ENCODE results near the gene KCNA2. TPM values are rescaled to one million over a fixed set of nuclear protein-coding genes. Genes with fewer than 3 reads are reported as not detected.

Gene KCNA2
- total RNA-seq, 1 experiment from 2014 or later = 1.1 TPM

- Histone ChIP-seq H3K27me3 (ENCODE audit: control insufficient read depth, insufficient read depth, low read length) (peaks cover 5% of the 10 kb centered on the region; the same call in 1 of the 2 replicates), H3K4me3 (ENCODE audit: low read depth in 2 of 2, low read length in 2 of 2) (peak overlapping the region; percentile 6 to 26; a peak in 2 of 4 replicates), H3K4me1 (ENCODE audit: control insufficient read depth, insufficient read depth, low read length) (no peaks in the 10 kb centered on the region), H3K9me3 (ENCODE audit: control insufficient read depth, insufficient read depth, low read depth, low read length) (no peaks in the 10 kb centered on the region), H3K27ac (ENCODE audit: low read length) (no peak overlapping the region), H3K36me3 (ENCODE audit: control insufficient read depth, insufficient read depth, low read length) (no peaks in the 10 kb centered on the region)
- POLR2A ChIA-PET = no interaction called here
- no TSS peak for BruUV-seq (replicated peaks)
- CTCF ChIA-PET = interaction anchor here (0.9 to 1.1 kb wide), 2 partner anchors 39 to 62 kb away, joined by 4 to 5 read pairs; no protein-coding TSS in a partner anchor
- ATAC-seq (peak; percentile 89), DNase-seq (ENCODE audit: low read depth, low spot score) (no peak)
- intact Hi-C loops (cut with micrococcal nuclease; ENCODE audit: unreplicated experiment) (loop anchor here (5.0 kb wide), 1 partner anchor 62 kb away; no protein-coding TSS in a partner anchor), in situ Hi-C loops (cut with HindIII; ENCODE audit: low pct_unique_long_range_greater_than_20kb, low sequenced_read_pairs) (no loop called here)
- no peak for TF ChIP-seq TCF7L2 (IDR thresholded peaks at IDR 0.05; ENCODE audit: low read depth, low read length)
- peak; percentile 79 for TF ChIP-seq CTCF (IDR thresholded peaks at IDR 0.05)
- no peak for TF ChIP-seq POLR2AphosphoS5 (IDR thresholded peaks at IDR 0.05; ENCODE audit: low read depth, low read length)
Measured at GRCh38 chr1:110554871-110555801, 51.0 kb downstream of the KCNA2 start.

- no peaks in the 10 kb centered on the region for H3K9me3 ChIP-seq (ENCODE audit: control insufficient read depth, insufficient read depth, low read depth, low read length)
- intact Hi-C loops (cut with micrococcal nuclease; ENCODE audit: unreplicated experiment) (no loop called here), in situ Hi-C loops (cut with HindIII; ENCODE audit: low pct_unique_long_range_greater_than_20kb, low sequenced_read_pairs) (no loop called here)
- H3K4me3 ChIP-seq (ENCODE audit: low read depth in 2 of 2, low read length in 2 of 2) = no peak overlapping the region
- H3K36me3 ChIP-seq (ENCODE audit: control insufficient read depth, insufficient read depth, low read length) = no peaks in the 10 kb centered on the region
- H3K27ac ChIP-seq (ENCODE audit: low read length) = no peak overlapping the region
- no peaks in the 10 kb centered on the region for H3K4me1 ChIP-seq (ENCODE audit: control insufficient read depth, insufficient read depth, low read length)
- ATAC-seq = no peak
- DNase-seq (ENCODE audit: low read depth, low spot score) = no peak
- ChIA-PET POLR2A (no interaction called here), CTCF (no interaction called here)
- no peak for TF ChIP-seq REST (IDR thresholded peaks at IDR 0.05; ENCODE audit: insufficient read depth in 1 of 2, low read depth in 2 of 2, low read length in 1 of 2)
- TF ChIP-seq TCF7L2 (IDR thresholded peaks at IDR 0.05; ENCODE audit: low read depth, low read length) = no peak
- no peak for TF ChIP-seq POLR2AphosphoS5 (IDR thresholded peaks at IDR 0.05; ENCODE audit: low read depth, low read length)
- no peak for TF ChIP-seq CTCF (IDR thresholded peaks at IDR 0.05)
- TF ChIP-seq SIN3A (IDR thresholded peaks at IDR 0.05; ENCODE audit: borderline replicate concordance, insufficient read depth, low read depth, low read length) = no peak
- BruUV-seq (replicated peaks) = no TSS peak
- peaks cover 2% of the 10 kb centered on the region; the same call in 1 of the 2 replicates for H3K27me3 ChIP-seq (ENCODE audit: control insufficient read depth, insufficient read depth, low read length)
Measured at GRCh38 chr1:110551278-110551809, 54.8 kb downstream of the KCNA2 start.

Measured in Panc1 (cell line).